ENCODE results near the gene LCE3D.
"Not testable (repeated sequence)": the region's sequence is repeated elsewhere in the genome, so short reads cannot be mapped to it uniquely, and the experiment has no call there.

LCE3D gene, protein sequence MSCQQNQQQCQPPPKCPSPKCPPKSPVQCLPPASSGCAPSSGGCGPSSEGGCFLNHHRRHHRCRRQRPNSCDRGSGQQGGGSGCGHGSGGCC

GRCh38 chr1:152580433-152580832, at the start of gene LCE3D:
Gene LCE3D (minus strand): TSS chr1:152580516. CDS start chr1:152579936, 580 bp downstream.
- DNase-seq (ENCODE audit: low read depth in 2 of 2): no peak

- DNase-seq (ENCODE audit: low read depth in 2 of 2): no peak
Observed at GRCh38 chr1:152626744-152627143, 46.4 kb upstream of the LCE3D start.

DNA sequence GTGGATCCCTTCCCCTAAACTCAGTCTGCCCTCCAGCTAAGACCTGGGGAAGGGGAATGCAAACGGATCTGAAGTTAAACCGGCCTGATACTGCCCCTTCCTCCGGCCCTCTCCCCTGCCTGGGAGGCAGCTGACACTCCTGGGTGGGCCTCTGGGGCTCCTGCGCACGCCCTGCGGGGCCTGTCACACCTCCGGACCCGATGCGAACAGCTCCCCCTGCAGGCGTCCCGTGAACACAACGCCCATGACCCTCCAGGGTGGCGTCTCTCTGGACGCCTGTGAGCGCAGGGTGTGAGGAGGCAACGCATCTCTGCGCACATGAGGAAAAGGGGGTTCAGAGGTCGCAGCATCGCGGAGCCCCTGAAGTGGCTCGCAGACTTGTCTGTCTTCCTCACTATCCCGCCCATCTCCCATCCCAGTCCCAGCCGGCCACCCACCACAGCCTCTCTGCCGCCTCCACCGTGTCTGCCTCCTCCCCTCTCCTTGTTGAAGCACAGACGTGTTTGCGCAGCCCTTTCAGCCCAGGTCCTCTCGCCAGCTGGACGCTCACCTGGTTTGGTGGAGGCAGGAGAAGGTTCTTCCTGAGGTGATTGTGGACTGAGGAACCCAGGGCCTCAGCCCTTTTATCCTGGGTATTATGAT, 43.0 kb upstream of the LCE3D start:
- peak in 1 of 2 donors; percentile 6 for DNase-seq (ENCODE audit: low read depth in 2 of 2)

DNA sequence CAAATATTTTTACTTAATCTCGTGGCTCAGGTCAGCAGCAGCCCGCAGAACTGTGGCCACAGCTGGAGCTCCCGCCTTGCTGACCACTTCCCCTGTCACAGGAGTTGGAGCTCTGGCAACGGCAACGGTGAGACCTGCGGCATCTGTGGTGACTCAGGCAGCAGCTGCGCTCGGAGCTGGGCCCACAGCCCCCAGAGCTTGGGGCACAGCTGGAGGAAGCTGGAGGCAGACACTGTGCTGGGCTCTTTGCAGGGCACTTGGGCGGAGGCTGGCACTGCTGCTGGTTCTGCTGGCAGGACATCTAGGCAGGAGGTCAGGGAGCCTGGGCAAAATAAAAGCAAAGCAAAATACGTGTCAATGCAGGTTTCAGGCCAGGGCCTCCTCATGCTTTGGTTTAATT, 42.5 kb upstream of the LCE3D start, which contains the start of gene LCE3A:
Gene LCE3A, minus strand, starts transcription at position 301 of the 400 bp plus-strand sequence. Its CDS starts 0 bp downstream, at position 301.
- no peak for DNase-seq (ENCODE audit: low read depth in 2 of 2)

GRCh38 chr1:152621993-152622392, 41.7 kb upstream of the LCE3D start:
- DNase-seq (ENCODE audit: low read depth in 2 of 2): no peak

DNA sequence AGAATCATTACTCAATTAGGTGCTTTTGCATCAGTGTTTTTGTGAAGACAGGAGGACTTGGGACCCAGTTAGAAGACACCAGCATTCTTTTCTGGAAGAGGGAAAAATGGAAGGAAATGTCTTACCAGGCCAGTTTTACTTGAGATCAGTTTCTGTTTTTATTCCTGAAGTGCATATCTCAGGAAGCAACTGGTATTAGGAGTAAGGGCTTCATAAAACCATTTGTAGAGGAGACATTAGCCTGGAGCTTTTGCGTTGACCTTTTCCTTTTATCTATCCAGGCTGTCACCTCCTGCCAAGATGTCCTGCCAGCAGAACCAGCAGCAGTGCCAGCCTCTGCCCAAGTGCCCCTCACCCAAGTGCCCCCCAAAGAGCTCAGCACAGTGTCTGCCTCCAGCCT, 33.2 kb upstream of the LCE3D start, which contains the start of gene LCE3B:
Gene LCE3B, plus strand, starts transcription at position 301 of the 400 bp plus-strand sequence. Its CDS starts 0 bp downstream, at position 301.
- no peak for DNase-seq (ENCODE audit: low read depth in 2 of 2)

- DNase-seq (ENCODE audit: low read depth in 2 of 2): no peak
Observed at GRCh38 chr1:152599934-152600333, 19.6 kb upstream of the LCE3D start, which contains the start of gene LCE3C. Gene LCE3C (plus strand): TSS chr1:152600234. CDS start chr1:152600732, 498 bp downstream.

DNA sequence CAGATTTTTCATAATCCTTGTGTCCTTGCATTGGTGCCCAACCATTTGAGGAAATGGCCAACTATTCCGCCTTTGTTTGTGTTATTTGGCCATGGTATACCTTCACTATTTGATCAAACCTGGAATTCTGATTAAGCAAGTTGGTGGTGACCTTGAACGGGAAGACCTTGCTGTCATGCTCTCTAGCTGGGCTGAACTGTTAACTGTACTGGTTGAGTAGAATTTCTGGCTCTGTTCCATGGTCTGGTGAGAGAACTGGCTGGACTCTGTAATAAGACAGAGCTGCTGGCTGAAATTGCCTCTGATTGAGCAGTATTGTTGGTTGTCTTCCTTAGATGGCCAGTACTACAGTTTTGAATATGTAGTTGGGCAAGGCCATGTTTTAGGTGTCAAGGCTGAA, 16.7 kb upstream of the LCE3D start:
- DNase-seq (ENCODE audit: low read depth in 2 of 2): no peak

- DNase-seq (ENCODE audit: low read depth in 2 of 2): no peak
Observed at GRCh38 chr1:152585586-152585985, 5.3 kb upstream of the LCE3D start.

DNA sequence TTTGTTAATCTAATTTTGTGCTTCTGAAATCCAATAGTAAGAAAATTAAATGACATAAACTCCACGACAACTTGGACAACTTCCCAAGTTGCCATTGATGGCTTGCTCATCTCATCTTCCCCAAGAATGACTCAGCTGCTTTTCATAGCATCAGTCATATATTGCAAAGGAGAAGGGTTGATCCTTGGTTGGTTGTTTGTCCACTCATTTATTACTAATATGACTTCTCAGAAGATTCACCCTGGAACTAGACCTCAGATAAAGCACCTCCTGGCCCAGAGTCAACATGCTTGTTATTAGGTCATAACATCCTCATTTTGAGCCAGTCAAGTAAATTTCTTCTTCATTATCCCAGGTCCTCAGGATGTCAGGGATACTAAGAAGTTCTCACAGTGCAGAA, 2.3 kb upstream of the LCE3D start:
- DNase-seq (ENCODE audit: low read depth in 2 of 2): no peak

DNA sequence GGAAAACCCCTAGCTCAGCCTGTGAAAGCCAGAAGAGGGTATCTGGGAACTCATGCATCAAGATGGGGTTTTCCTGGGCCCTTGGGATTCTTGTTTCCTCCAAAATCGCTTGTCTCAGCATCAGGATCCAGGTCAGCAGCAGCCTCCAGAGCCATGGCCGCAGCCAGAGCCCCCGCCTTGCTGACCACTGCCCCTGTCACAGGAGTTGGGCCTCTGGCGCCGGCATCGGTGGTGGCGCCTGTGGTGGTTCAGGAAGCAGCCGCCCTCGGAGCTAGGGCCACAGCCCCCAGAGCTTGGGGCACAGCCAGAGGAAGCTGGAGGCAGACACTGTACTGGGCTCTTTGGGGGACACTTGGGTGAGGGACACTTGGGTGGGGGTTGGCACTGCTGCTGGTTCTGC, 790 bp downstream of the LCE3D start:
- DNase-seq (ENCODE audit: low read depth in 2 of 2): not testable (repeated sequence)

GRCh38 chr1:152577168-152577567, 3.1 kb downstream of the LCE3D start:
- DNase-seq (ENCODE audit: low read depth in 2 of 2): no peak

DNA sequence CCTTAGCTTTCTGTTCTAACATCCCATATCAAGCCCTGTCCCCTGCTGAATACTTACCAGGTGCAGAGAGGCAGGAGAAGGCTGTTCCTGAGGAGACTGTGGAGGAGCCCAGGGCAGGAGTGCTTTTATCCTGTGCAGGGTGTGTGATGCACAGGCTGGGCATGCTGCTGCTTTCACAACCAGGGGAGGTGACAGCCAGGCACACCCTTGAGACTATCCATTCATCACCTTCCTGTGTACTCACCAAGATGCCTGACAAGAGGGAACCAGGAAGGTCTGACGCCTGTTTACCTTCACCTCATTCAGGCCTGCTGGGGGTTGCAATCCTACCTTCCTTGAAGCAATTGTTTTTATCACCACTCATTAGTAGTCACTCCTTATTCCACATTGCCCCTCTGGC, 13.6 kb downstream of the LCE3D start, which contains the start of gene LCE3E:
Gene LCE3E, minus strand, starts transcription at position 100 of the 400 bp plus-strand sequence. CDS start 572 bp downstream, outside the sequence.
- no peak for DNase-seq (ENCODE audit: low read depth in 2 of 2)

GRCh38 chr1:152565535-152566215, 14.6 kb downstream of the LCE3D start:
- no peak for DNase-seq (ENCODE audit: low read depth in 2 of 2)

GRCh38 chr1:152565115-152565514, 15.2 kb downstream of the LCE3D start:
- no peak for DNase-seq (ENCODE audit: low read depth in 2 of 2)

GRCh38 chr1:152548358-152548757, 32.0 kb downstream of the LCE3D start:
- DNase-seq (ENCODE audit: low read depth in 2 of 2): not testable (repeated sequence)

- no peak for DNase-seq (ENCODE audit: low read depth in 2 of 2)
Observed at GRCh38 chr1:152546704-152547103, 33.6 kb downstream of the LCE3D start.

DNA sequence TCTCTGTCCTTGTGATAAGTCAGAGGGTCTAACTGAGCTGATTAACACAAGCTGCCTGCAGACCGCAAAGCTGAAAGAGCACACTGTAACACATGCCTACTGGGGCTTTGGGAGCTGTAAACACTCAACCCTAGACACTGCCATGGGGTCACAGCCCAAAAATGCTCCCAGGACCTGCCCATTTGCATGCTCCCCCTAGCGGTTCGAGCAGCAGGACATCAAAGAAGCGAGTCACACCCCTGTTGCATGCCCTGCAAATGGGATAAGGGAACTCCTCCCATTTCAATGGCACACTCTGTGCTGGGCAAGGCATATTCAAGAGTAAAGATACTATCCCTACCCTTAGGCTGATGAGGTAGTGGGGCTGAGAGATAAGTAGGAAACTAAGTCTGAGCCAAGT, 36.5 kb downstream of the LCE3D start:
- DNase-seq (ENCODE audit: low read depth in 2 of 2): no peak

DNA sequence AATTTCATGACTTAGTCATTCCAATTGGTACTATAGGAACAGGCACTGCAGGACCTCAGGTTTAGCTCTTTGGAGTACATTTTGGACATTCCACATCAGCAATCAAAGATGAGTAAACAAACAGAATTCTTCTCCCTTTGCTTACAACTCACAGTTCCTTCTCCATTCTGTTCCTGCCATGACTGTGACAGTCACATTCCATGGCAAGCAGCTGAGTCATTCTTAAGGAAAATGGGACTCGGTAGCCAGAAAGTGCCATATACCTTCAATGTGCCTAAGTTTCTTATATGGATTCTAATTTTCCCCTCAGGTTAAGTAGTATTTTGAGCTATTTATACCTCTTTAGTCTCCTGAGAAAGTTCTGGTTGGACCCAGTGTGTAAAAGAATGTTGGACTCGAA, 40.4 kb downstream of the LCE3D start:
- DNase-seq (ENCODE audit: low read depth in 2 of 2): no peak

- DNase-seq (ENCODE audit: low read depth in 2 of 2): no peak
Observed at GRCh38 chr1:152537496-152537895, 42.8 kb downstream of the LCE3D start.

GRCh38 chr1:152535774-152536173, 44.5 kb downstream of the LCE3D start:
- no peak for DNase-seq (ENCODE audit: low read depth in 2 of 2)

DNA sequence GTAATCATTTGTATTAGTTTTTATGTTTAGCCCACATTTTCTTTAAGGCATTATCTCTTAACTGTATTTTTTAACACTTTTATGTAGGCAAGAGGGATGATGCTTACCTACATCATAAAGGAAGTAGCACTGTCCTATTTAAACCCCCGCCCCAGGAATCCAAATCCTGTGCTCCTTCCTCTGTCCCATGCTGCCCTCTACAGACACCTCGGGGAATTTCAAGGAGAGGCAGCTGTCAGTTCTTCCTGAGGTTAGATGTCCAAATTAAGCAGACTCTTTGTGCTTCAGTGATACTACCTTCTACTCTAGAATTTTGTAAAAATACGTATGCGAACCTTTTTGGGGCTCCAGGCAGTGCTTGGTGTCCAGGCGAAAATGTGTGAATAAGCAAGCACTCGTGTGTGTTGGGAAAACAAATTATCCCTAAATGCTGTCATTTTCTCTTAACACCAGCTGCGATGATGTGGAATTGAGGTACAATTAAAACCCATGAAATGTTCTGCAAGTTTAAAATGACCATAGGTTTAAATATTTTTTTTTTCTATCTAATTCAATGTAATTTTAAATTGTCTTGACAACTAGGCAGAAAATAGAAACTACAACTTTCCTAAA, 46.9 kb downstream of the LCE3D start:
- peak; percentile 10 to 34 for DNase-seq (ENCODE audit: low read depth in 2 of 2)
